CD1c-positive myeloid dendritic cell (primary cell): Measurements from ENCODE around the gene ABCA1.

Source experiments
- DNase-seq: peaks from one replicate; pipeline ENCODE4 v3.0.0-alpha.2; 2016; ENCODE audit errors: extremely low spot score

ABCA1 gene

DNA sequence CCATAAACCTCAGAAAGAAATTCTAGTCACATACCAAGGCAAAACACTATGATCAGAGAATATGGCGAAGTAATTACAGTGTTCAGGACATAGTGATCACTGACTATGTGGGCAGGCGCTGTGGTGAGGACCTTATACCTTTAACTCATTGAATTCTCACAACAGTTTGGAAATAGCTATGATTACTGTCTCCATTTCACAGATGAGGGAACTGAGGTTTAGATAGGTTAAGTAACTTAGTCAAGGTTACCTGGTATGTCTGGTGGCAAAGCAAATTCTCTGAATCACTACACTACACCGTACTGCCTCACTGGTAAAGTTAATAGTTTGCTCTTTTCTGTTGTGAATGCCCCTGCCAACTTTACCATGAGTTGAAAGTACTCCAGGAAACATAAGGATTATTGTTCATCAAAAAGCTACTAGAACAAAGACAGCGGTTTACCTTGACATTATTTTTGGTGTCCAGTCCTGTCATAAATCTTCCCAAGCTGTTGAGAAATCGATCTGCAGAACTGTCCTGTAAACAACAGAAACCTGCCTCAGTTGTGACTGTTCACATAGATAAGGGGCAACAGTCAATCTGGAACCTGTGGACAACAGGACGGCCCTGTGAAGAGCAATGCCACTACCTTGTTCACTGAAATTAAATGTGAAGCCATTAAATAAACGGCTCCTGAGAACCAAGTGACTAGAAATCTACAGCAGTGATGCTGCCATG, 127.7 kb downstream of the ABCA1 start:
- no peak for DNase-seq

DNA sequence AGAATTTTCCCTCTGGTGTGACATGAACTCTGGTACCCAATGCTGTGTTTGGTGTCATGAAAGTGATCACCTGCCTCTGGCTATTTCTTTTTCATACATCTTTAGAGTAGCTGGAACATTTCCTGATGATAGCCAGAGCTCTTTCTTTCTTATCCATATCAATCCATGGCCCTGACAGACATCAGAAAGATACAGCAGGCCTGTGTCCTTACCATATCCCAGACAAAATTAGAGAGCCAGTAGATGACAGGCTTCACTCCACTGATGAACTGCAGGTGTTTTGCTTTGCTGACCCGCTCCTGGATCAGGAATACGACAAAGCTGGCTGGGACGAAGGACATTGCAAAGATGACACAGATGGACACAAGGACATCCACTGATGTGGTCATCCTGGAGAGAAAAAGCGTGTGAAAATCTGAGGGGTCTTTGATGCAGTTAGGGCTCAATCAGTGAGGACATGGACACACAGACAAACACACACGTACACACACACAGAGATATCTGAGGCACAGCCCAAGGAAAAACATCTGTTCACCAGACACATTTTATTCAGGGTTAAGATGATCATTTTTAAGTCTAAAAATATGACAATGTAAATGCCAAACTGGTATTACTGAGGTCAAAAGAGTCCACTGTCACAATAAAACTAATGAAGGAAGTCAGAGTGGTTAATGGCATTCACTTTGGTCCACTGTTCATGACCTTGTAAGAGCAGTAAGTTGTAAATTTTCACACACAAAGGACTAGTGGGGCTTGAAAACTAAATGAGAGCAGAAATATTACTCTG, 129.6 kb downstream of the ABCA1 start:
- no peak for DNase-seq

DNA sequence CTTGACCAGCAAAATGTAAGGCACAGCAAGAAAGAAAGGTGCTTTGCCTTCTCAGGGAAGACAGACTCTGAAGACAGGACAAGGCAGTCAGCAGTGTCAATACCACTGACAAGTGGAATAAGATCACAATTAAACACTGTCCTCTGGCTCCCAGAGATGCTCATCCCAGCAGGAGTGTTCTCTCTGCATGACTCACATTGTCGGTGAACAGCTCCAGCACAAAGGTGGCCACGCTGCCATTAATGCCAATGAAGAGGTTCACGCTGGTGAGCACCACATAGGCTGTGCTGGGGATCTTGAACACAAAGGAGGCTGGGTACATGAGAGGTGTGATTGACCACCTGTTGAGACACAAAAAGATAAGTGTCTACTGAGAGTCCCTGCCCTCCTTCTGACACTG, 132.1 kb downstream of the ABCA1 start:
- DNase-seq: no peak

DNA sequence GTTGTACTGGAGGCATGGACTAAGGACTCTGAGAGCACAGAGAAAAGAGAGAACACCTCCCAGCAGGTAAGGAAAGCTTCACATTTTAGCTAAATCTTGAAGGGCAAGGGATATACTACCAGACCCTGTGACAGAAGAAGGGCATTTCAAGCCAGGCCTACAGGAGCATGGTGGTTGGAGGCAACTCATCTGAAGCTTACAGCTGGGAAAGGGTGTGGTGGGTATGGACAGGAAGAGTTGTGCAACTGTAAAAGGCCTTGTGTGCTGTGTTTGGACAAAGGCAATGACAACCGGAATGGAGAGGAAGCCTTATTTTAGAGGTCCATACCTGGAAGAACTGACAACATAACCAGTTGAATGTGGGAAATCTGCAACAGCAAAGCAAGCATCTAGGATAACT, 132.9 kb downstream of the ABCA1 start:
- DNase-seq: no peak

DNA sequence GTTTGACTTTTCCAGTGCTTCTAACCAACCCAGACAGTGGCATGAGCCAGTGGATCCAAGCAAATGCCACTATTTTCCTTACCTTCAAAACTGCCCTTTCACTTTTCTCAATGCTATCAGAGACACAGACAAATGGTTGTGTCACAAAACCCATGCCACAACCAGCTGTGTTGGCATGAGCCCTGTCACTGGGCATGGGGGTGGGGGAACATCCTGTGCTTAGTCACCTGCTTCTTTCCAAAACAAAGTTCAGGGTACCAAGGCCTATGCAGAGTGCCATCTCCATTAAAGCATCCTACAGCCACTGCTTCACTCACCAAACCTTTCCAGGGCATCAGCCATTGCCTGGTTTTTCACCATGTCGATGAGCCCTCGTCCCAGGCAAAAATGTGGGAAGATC, 133.9 kb downstream of the ABCA1 start:
- no peak for DNase-seq

DNA sequence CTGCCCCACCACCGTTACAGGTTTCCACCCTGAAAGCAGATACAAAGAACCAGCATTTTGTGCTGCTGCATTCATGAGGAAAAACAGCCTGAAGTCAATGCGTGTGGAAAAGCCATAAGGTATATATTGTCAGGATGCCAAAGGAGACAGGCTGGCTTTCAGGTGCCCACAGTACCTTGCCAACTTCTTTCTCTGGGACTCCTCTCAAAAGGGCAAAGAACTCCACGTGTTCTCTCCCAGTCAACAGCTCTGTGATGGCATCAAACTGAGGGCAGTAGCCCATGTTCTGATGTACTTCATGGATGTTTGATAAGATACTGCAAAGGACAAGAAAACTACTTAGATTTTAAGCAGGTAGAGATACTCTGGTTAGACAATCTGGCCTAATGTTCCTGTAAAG, 139.7 kb downstream of the ABCA1 start:
- DNase-seq: no peak

DNA sequence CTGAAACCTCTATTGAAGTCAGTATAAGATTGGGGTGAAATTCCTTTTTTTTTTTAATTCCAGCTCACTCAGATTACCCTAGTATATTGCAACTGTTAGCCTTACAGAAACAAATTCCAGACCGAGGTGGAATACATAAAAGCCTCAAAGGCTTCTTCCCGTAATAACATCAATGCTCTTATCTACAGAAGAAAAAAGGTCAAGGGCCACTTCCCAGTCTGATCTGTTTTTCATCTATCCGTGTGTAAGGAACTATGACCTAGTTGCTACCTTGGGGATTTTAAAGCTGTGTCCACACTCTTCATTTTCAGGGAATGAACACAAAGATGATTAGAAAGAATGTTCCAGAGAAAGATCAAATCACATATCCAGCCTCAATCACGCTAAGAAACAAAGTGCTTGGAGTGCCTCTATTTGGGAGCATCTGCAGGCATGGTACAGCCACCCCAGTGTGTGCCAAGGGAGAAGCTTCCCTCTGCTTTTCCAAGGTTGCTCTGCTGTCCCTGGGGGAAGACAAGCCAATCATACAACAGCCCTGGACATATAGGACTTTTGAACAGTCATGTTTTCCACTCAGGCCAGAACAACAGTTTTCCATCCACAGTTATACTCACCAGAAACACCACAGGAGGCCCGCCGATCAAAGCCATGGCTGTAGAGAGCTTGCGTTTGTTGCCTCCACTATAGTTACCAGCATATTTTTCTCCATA, 140.5 kb downstream of the ABCA1 start:
- no peak for DNase-seq

DNA sequence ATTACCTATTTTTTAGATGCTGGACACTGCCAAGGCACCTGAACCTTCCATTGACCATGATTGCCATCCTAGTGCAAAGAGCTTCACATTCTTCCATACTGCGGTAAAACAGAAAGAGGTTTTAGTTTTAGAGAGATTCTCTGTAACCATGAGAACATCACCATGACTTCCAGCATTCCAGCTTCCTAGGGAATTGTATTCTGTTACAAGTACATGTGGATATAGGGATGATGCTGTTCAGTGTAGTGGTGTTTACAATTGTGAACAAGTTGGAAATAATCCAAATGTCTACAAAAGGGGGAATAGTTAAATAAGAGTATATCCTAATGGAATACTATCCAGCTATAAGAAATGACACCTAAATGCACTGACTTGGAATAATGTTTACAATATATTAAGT, 141.7 kb downstream of the ABCA1 start:
- no peak for DNase-seq

DNA sequence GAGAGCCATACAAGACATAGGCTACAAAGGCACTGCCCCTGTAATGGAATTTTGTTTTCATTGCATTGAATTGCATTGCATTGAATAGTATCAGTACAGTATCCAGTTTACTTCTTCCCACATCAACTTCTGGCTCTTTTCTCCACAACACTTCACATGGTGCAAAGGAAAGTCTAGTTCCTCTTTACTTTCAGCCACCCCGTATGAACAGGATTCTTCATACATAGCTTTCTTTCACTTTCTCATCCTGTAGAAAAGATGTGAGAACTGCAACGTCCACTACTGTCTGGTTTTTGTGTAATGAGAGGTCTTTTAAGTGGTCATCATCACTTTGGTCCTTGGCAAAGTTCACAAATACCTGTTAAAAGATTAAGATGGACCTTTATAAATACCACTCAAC, 143.9 kb downstream of the ABCA1 start:
- peak; percentile 24 for DNase-seq

DNA sequence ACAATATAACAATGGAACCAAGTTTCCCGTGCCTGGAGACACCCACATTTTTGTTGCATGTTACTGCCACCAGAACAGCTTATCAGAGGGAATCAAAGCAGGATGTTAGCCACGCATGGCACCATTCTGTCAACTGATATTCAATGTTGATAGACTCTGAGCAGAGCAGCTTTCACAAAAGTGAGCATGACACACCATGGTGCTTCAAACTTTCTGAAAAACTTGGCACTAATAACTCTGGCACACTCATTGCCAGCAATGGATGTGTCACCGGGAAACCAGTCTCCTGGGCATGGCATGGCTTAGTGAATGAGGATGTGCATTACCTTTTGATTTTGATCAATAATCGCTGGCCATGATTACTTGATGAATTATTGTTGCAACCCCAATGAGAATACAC, 144.4 kb downstream of the ABCA1 start:
- DNase-seq: no peak

DNA sequence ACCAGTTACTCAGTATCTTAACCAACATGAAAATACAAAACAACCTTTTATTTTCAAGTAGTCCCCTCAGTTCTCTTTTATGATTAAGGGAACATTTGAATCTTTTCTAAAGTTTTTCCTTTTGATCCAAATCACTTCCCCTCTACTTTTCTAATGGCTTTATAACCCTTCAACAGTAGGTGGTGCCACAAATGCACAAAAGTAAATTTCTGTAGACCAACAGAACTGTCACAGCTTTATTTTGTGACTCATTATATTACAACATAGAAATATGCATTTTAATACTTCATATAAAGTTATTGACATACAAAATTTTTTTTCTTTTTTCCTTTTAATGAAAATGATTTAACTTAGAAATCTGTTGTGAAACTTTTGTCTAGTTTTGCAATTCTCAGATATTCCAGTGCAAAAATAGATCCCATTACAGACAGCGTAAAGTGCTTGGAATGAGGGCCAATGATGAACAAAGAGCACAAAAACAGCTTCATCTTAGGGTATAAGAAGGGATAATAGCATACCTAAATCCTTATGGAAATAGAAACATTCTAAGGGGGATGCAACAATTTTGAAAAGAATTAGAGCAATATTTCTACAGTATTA, 147.1 kb downstream of the ABCA1 start:
- peak; percentile 69 for DNase-seq

DNA sequence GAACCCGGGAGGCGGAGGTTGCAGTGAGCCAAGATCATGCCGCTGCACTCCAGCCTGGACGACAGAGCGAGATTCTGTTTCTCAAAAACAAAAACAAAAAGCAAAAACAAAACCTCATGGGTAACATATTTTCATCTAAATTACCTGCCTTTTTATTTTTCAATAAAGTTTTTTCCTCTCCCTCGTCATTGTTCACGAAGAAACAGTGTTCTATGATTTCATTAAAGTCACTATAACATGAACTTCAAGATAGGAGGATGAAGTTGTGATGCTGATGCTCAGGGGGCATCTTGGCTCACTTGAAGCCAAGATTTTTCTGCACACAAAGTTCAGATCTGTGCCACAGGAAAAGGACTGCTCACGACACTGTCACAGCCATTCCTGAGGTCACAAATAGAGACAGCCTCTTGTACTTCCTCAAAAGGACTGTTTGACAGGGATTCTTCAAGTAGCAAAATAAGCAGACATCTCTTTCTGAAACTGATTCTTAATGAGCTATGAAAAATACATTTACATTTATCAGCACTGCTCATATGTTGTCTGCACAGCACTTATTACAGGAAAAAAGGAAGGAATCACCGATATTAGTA, 147.9 kb downstream of the ABCA1 start:
- DNase-seq: peak; percentile 60

DNA sequence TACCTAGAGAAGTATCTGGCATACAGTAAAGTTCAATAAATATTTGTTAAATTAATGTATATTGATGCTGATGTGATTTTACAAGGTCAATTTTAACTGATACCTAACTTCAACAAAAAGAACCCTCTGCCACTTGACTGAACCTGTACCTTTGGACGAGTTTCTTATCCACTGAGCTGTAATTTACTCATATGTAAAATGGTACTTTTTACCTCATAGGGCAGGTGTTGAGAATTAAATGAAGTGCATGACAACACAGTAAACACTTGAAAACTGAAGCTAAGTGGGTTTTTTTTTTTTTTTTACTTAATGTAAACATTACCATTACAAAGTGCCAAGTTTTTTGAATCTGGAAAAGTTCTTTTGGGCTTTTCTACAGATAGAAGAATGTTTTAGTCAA, 148.6 kb downstream of the ABCA1 start:
- no peak for DNase-seq

DNA sequence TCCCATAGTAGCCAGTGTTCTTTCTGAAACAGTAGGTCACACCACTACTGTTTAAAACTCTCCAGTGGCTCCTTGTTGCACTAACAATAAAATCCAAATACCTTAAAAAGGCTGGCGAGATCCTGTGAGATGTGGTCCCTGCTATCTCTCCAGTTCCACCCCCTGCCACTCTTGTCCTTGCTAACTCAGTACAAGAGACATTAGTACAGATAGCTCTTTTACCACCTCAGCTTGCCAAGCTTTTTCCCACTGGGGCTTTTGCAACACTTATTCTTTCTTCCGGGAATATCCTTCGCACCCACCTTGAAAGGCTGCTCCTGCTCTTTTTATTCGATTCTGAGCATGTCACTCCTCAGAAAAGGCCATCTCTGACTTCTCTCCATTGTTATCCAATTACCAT, 149.2 kb downstream of the ABCA1 start:
- no peak for DNase-seq

DNA sequence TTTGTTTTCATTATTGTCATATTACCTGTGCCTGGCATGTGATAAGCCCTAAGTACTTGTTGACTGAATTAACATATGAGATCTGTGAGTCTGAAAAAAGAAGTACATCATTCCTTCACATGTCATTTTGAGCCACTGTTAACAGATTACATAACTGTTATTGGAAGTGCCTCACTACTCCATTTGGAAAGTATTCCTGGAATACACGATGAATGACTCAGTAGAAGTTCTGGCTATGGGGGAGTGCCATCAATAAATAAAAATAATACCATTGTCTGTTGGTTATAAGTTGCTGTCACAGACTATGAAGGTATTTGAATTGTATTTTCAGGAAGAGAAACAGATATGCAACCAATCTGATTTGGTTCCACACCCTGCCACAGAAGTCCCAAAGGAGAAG, 151.2 kb downstream of the ABCA1 start:
- DNase-seq: peak; percentile 28

DNA sequence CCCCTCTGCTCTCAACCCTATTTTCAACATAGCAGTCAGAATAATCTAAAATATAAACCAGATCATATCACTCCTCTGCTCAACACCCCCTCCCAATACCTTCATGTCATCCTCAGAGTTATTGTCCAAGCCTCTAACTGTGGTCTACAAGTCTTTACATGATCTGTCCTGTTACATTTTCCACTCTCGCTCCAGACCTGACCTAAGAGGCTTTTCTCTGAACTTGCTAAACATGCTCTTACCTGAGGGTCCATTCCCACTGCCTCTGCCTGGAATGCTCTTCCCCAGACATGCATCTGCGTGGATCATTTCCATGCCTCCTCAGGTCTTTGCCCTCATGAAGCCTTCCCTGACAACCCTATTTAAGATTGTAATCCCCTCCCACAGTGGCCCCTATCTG, 152.0 kb downstream of the ABCA1 start:
- no peak for DNase-seq

DNA sequence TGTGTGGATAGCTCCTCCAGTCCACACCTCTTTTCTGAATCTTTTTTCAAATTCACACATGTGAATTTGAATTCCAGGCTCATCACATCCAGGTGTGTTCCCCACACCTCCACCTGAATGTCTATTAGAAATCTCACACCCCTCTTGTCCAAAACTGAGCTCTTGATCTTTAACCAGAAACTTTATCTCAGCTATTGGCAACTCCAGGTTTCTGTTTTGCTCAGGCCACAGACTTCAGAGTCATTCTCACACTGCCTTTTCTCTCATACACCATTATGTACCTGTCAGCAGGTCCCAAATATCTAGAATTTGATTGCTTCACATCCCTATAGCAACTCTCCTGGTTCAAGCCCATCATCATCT, 152.4 kb downstream of the ABCA1 start:
- peak; percentile 46 for DNase-seq

DNA sequence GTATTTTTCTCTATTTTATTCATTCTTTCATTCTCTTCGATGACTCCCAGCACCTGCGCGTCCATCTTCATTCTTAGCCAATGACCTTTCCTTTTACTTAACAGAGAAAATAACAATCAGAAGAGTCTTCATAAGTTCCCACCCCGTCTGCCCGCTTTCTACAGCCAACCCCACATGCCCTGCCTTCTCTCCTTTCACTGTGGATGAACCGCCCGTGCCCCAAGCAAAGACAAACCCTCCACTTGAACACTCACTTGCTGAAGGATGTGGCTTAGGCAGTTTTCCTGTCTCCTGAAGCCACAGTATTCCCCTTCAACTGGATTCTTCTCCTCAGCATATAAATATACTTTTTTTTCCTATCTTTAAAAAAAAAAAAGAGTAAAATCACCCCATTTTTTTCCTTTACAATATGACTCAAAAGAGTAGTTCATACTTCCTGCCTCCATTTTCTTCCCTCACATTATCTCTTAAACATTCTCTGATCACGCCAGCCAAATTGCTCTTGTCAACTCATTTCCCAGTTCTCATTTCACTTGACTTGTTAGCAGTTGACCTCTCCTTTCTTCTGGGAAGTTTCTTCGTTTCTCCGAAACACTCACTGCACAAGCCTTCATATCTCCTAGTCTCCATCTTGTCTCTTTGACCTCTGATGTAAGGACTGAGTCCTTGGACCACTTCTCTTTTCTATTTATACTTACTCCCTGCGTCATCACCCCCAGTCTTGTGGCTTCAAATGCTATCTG, 153.0 kb downstream of the ABCA1 start:
- DNase-seq: peak; percentile 84

DNA sequence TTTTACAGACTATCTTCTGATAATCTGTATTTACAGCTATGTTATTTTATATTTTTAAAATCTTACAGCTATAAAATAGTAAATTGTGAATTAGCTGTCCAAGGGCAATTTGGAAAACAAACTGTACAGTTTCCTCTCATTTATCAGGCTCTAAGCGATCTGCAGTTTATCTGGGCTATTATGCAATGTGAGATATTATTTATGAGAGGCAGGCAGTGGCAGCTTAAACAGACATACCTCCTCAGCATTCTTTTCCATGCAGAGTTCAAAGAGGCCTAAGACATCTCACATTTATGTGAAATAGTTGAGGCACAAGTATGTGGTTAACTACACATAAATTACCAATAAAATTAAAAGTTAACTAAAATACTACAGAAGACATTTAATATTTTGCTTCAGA, 153.8 kb downstream of the ABCA1 start:
- no peak for DNase-seq

DNA sequence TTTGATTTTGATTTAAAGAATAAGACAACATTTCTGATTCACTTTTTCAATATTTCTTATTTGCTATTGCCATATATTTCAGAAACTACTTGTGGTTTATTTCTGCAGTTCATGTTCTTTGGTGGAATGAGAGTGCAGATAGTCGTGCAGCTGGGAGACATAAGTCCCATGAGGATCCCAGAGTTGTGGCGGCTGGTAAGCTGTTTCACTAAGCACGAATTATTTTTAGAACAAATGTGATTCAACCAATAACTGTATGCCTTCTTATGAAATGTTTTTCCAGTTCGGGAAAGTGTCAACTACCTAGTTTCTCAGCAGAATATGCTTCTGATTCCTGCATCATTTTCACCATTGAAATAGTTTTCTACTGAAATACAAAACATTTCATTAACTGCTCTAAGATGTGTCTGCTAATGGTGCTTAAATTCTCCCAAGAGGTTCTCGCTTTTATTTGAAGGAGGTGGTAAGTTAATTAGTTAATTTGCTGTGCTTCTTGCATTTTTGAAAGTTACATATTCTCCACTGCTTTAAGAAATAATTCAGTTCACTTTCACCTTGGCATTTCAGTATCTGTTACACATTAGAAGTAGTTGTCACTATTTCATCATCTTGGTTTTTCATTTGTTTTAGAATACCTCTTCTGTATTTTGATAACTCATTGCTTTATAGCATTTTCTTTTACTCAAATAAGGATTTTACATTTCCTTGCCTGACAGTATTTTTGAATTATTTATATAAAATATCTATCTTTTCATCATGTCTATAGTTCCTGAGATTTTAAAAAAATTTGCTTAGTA, 155.0 kb downstream of the ABCA1 start:
- no peak for DNase-seq

DNA sequence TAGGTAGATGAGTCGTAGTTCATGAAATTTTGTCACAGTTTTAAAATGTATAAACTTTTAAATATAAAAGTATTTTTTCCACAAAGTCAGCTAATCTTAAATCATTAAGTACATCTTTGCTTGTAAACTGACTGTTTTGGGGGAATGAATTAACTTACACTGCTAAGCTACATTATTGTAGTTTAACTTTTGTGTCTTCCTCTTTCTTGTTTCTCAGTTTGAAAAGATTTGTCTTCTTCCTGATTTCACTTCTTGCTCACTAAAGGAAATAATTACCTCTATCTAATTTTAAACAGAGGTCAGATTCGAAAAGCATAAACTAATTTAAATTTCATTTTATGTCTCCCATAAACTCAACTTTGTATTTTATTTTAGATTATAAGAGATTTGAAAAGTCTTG, 158.3 kb downstream of the ABCA1 start:
- DNase-seq: peak; percentile 60
